Measurements from ENCODE around the gene ST6GALNAC5.

GRCh38 chr1:76925825-76926224, 58.5 kb downstream of the ST6GALNAC5 start:
- TF ChIP-seq POLR2A (IDR thresholded peaks at IDR 0.05; ENCODE audit: low read length), result no peak
- TF ChIP-seq GATA1 (IDR thresholded peaks at IDR 0.05; ENCODE audit: low read depth, low read length), result no peak
